AG09319 (cell line): Measurements from ENCODE around the gene XDH.

Experiments used
- DNase-seq: peaks from one replicate; pipeline ENCODE4 v3.0.0-alpha.2; 2010; ENCODE audit warnings: low read depth; ENCODE audit errors: extremely low read depth
- TF ChIP-seq, protein P1 (sequence below): IDR thresholded peaks from 2 replicates; pipeline ENCODE4 v1.5.1; 2011; ENCODE audit warnings: low read depth, mild to moderate bottlenecking, inconsistent platforms, low read length, moderate library complexity

XDH gene

GRCh38 chr2:31404302-31404701, 10.2 kb downstream of the XDH start:
- DNase-seq, result no peak
- TF ChIP-seq, protein P1, sequence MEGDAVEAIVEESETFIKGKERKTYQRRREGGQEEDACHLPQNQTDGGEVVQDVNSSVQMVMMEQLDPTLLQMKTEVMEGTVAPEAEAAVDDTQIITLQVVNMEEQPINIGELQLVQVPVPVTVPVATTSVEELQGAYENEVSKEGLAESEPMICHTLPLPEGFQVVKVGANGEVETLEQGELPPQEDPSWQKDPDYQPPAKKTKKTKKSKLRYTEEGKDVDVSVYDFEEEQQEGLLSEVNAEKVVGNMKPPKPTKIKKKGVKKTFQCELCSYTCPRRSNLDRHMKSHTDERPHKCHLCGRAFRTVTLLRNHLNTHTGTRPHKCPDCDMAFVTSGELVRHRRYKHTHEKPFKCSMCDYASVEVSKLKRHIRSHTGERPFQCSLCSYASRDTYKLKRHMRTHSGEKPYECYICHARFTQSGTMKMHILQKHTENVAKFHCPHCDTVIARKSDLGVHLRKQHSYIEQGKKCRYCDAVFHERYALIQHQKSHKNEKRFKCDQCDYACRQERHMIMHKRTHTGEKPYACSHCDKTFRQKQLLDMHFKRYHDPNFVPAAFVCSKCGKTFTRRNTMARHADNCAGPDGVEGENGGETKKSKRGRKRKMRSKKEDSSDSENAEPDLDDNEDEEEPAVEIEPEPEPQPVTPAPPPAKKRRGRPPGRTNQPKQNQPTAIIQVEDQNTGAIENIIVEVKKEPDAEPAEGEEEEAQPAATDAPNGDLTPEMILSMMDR, result no peak

DNA sequence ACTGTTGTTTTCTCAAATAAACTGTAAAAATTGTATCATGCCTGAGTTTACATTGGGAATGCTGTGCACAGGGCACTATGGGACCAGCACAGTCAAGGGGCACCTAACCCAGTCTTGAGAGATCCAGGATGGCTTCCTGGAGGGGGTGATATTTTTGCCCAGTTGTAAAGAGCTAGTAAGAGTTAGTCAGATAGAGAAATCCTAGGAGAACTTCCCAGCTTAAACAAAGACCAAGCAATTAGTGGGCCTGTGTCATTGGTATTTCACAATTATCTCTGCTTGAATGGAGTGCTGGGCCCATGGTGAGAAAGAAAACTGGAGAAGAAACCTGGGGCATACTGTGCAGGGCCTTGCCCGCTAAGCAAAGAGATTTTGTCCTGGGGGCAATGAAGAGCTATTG, 12.2 kb downstream of the XDH start:
- TF ChIP-seq, protein P1, result no peak
- no peak for DNase-seq

DNA sequence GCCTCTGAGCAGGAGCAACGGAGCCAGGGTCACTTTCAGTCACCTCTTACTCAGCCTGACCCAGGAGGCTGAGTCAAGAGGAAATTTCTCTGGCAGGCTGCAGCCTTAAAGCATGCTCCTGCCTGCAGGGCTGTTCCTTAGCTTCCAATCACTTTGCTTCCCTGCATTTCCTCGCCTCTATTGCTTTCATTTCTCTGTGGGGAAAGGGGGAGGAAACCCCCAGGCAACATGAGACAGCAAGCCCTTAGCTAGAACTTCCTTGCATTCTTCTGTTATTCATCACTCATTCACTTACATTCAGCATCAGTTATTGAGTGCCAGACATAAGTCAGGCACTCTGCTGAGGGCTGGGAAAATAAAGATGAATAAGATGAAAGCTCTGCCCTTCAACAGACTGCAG, 13.0 kb downstream of the XDH start:
- peak; percentile 91 for DNase-seq
- TF ChIP-seq, protein P1, result no peak

DNA sequence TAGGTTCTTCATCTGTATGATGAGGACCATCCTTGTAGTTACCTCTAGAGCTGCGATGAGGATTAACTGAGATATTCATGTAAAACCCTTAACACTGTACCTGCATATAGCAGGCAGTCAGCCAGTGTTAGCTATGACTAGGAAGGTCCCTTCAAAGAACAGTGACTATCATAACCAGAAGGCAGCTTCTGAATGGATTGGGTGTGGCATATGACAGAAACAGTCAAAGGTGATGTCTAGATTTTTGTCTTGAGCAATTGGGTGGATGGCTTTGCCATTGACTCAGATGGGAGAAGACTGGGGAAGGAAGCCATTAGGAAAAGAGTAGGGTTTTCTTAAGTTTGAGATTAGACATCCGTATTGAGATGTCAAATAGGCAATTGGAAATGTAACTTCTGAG, 15.7 kb downstream of the XDH start:
- TF ChIP-seq, protein P1, result no peak
- DNase-seq, result no peak

DNA sequence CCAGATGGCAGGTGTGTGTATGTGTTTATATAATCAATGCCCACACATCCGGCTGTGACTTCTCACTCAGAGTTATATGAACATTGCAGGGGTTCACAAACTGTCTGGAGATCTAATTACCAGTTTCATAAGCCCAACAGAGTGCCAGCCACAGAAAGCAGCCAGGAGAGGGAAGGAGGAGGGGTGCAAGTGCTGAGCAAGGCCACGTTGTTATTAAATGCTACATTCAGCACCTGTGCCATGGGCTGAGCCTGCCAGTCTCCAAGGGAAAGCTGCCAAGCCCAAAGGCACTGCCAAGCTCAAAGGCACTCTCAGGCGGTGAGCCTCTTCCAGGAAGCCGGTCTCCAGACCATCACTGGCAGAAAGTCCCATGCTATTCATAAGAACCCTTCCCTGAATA, 17.4 kb downstream of the XDH start:
- DNase-seq, result no peak

DNA sequence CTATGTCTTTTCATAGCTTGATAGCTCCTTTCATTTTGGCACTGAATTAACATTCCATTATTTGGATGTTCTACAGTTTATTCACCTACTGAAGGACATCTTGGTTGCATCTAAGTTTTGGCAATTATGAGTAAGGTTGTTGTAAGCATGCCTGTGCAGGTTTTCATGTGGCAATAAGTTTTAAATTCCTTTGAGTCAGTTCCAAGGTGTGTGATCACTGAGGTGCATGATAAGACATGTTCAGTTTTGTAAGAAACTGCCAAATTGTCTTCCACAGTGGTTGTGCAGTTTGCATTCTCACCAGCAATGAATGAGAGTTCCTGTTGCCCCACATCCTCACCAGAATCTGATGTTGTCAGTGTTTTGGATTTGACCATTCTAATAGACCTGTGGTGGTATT, 24.2 kb downstream of the XDH start:
- DNase-seq, result no peak
- TF ChIP-seq, protein P1, result no peak

More for the DNA sequence above, 17.4 kb downstream of the XDH start:
- TF ChIP-seq, protein P1, result no peak

- DNase-seq, result no peak
- TF ChIP-seq, protein P1, result no peak
Measured at GRCh38 chr2:31388736-31389135, 25.8 kb downstream of the XDH start.
